Osteocyte (in vitro differentiated cells): ENCODE measurements around the gene C21orf58. TPM values are rescaled to one million over a fixed set of nuclear protein-coding genes. Genes with fewer than 3 reads are reported as not detected.

Experiments
- DNase-seq: peaks from one replicate; pipeline ENCODE4 v3.0.0; 2021; ENCODE audit warnings: mixed read lengths; ENCODE audit not compliant: unreplicated experiment; ENCODE audit errors: extremely low spot score
- H3K27ac Mint-ChIP-seq: one replicate; pipeline ENCODE4 v1.8.0; 2021; ENCODE audit warnings: mild to moderate bottlenecking, mixed read lengths; ENCODE audit not compliant: unreplicated experiment
- H3K27me3 Mint-ChIP-seq: one replicate; pipeline ENCODE4 v1.8.0; 2021; ENCODE audit warnings: mixed read lengths; ENCODE audit not compliant: unreplicated experiment
- H3K36me3 Mint-ChIP-seq: one replicate; pipeline ENCODE4 v1.8.0; 2021; ENCODE audit warnings: mixed read lengths; ENCODE audit not compliant: unreplicated experiment
- H3K4me1 Mint-ChIP-seq: one replicate; pipeline ENCODE4 v1.8.0; 2021; ENCODE audit warnings: mixed read lengths; ENCODE audit not compliant: unreplicated experiment
- H3K4me3 Mint-ChIP-seq: one replicate; pipeline ENCODE4 v1.8.0; 2021; ENCODE audit warnings: mild to moderate bottlenecking, moderate library complexity, mixed read lengths; ENCODE audit not compliant: unreplicated experiment
- H3K9me3 Mint-ChIP-seq: one replicate; pipeline ENCODE4 v1.8.0; 2021; ENCODE audit warnings: mixed read lengths; ENCODE audit not compliant: unreplicated experiment
- total RNA-seq: library from RNA; stranded (reverse); gene quantifications from 2 replicates; pipeline ENCODE4 v1.2.1, GENCODE V29; 2021
- TF ChIP-seq, protein P1 (sequence below): fragments of 200-600 bp; sonication (generic); IDR thresholded peaks from 2 replicates; pipeline ENCODE4 v1.5.0; 2021; ENCODE audit warnings: antibody characterized with exemption, mild to moderate bottlenecking, moderate library complexity

The C21orf58 gene
- total RNA-seq, 1 donor from 2014 or later = 9.1 TPM

DNA sequence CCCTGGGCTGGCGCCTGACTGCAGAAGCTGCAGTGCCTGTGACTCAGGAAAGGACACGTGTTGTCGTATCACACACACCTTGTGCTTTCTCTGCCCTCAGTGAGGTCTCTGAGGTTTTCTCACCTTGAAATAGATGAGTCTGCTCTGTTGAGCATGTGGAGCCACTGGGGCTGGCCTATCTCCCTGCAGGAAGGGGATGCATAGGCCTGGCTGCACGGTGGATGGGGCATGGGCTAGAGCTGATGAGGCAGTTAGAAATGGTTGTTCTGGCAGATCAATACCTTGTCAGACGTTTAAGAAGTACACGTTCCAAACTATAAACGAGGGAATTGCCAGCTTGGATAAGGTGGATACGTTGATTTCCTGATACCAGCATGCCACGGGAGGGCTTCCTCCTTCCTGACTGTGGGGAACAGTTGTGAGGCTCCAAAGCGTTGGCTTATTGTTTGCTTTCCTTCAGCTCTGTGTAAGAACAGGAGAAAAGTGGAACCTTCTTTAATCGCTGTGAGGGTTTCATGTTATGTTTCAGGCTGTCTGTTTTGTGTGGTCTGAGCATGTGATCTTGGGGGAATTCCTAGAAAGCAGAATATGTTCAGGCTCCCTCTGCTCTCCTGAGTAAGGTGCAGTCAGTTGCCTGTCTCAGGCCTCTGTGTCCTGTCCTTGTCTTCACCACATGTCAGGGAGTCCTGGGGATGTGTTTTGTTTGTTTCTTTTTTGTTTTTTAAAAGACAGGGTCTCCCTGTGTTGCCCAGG, 45.0 kb upstream of the C21orf58 start:
- TF ChIP-seq, protein P1, sequence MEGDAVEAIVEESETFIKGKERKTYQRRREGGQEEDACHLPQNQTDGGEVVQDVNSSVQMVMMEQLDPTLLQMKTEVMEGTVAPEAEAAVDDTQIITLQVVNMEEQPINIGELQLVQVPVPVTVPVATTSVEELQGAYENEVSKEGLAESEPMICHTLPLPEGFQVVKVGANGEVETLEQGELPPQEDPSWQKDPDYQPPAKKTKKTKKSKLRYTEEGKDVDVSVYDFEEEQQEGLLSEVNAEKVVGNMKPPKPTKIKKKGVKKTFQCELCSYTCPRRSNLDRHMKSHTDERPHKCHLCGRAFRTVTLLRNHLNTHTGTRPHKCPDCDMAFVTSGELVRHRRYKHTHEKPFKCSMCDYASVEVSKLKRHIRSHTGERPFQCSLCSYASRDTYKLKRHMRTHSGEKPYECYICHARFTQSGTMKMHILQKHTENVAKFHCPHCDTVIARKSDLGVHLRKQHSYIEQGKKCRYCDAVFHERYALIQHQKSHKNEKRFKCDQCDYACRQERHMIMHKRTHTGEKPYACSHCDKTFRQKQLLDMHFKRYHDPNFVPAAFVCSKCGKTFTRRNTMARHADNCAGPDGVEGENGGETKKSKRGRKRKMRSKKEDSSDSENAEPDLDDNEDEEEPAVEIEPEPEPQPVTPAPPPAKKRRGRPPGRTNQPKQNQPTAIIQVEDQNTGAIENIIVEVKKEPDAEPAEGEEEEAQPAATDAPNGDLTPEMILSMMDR = no peak
- Mint-ChIP-seq H3K4me3 (no peak overlapping the region), H3K36me3 (peaks cover 16% of the 10 kb centered on the region), H3K27ac (no peak overlapping the region), H3K9me3 (no peaks in the 10 kb centered on the region), H3K4me1 (peaks cover 4% of the 10 kb centered on the region), H3K27me3 (no peaks in the 10 kb centered on the region)
- no peak for DNase-seq

DNA sequence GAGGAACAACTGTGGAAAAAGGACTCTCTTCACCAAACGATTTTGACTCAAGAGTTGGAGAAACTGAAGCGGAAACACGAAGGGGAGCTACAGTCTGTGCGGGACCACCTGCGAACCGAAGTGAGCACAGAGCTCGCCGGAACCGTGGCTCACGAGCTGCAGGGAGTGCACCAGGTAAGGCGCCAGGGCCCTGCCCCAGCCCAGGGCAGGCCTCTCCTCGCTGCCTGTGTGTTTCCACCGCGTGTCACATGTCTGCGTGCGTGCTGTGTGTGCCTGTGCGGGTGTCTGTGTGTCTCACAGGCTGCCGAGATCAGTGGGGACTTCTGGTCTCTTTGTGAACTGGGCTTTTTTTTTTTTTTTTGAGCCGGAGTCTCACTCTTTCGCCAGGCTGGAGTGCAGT, 43.3 kb upstream of the C21orf58 start:
- H3K4me3 Mint-ChIP-seq = no peak overlapping the region
- H3K27me3 Mint-ChIP-seq = no peaks in the 10 kb centered on the region
- DNase-seq = no peak
- peaks cover 27% of the 10 kb centered on the region for H3K36me3 Mint-ChIP-seq
- no peaks in the 10 kb centered on the region for H3K9me3 Mint-ChIP-seq
- TF ChIP-seq, protein P1 = no peak
- H3K4me1 Mint-ChIP-seq = peaks cover 4% of the 10 kb centered on the region
- no peak overlapping the region for H3K27ac Mint-ChIP-seq

GRCh38 chr21:46366561-46366960, 42.9 kb upstream of the C21orf58 start:
- no peak for DNase-seq
- TF ChIP-seq, protein P1 = no peak
- Mint-ChIP-seq H3K27ac (no peak overlapping the region), H3K9me3 (no peaks in the 10 kb centered on the region), H3K4me1 (peaks cover 4% of the 10 kb centered on the region), H3K4me3 (no peak overlapping the region), H3K27me3 (no peaks in the 10 kb centered on the region), H3K36me3 (peaks cover 27% of the 10 kb centered on the region)

- Mint-ChIP-seq H3K27me3 (no peaks in the 10 kb centered on the region), H3K4me3 (no peak overlapping the region), H3K27ac (no peak overlapping the region), H3K9me3 (no peaks in the 10 kb centered on the region), H3K36me3 (peaks cover 29% of the 10 kb centered on the region), H3K4me1 (peaks cover 4% of the 10 kb centered on the region)
- DNase-seq = no peak
- TF ChIP-seq, protein P1 = no peak
These were observed 42.4 kb upstream of the C21orf58 start for GRCh38 chr21:46366091-46366490.

DNA sequence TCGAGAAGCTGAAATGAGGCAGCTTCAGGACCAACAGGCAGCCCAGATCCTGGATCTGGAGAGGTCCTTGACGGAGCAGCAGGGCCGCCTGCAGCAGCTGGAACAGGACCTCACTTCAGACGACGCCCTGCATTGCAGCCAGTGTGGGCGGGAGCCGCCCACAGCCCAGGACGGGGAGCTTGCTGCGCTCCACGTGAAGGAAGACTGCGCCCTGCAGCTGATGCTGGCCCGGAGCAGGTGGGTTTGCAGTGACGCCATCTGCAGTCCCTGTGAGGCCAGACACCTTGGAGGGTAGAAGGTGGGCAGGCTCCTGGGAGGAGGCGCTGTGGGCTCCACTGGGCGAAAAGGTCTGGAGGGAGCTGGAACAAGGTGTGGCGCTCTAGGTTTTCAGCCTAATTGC, 40.0 kb upstream of the C21orf58 start:
- H3K27ac Mint-ChIP-seq = no peak overlapping the region
- no peak for DNase-seq
- H3K9me3 Mint-ChIP-seq = no peaks in the 10 kb centered on the region
- no peaks in the 10 kb centered on the region for H3K27me3 Mint-ChIP-seq
- H3K4me3 Mint-ChIP-seq = no peak overlapping the region
- H3K4me1 Mint-ChIP-seq = no peaks in the 10 kb centered on the region
- TF ChIP-seq, protein P1 = no peak
- peaks cover 35% of the 10 kb centered on the region for H3K36me3 Mint-ChIP-seq
